SK-N-SH treated with all-trans-retinoic acid at 6 μM for 48 hours (cell line): ENCODE results near the gene AMTN.
"Not testable (repeated sequence)": the region's sequence is repeated elsewhere in the genome, so short reads cannot be mapped to it uniquely, and the experiment has no call there.

ENCODE experiments used
- ARNTL ChIP-seq: fragments of 450-650 bp; formaldehyde crosslinking; IDR thresholded peaks from 2 replicates; pipeline ENCODE4 v1.5.0; 2020; ENCODE audit warnings: low read depth, mild to moderate bottlenecking, moderate library complexity, borderline replicate concordance
- BACH2 ChIP-seq: fragments of 250-450 bp; sonication (Bioruptor Pico); IDR thresholded peaks from 2 replicates; pipeline ENCODE4 v1.9.0; 2021; ENCODE audit warnings: mild to moderate bottlenecking, borderline replicate concordance
- CSDC2 ChIP-seq: fragments of 250-450 bp; sonication (Bioruptor Pico); IDR thresholded peaks from 2 replicates; pipeline ENCODE4 v1.5.0; 2020; ENCODE audit warnings: mild to moderate bottlenecking, moderate library complexity
- GLIS3 ChIP-seq: fragments of 250-450 bp; sonication (Bioruptor Pico); IDR thresholded peaks from 2 replicates; pipeline ENCODE4 v1.5.0; 2020; ENCODE audit warnings: mild to moderate bottlenecking, moderate library complexity
- OSR1 ChIP-seq: fragments of 250-450 bp; sonication (Bioruptor Pico); IDR thresholded peaks from 2 replicates; pipeline ENCODE4 v1.8.0; 2022; ENCODE audit warnings: moderate library complexity, mild to moderate bottlenecking, inconsistent platforms
- PATZ1 ChIP-seq: fragments of 250-450 bp; sonication (Bioruptor Pico); IDR thresholded peaks from 2 replicates; pipeline ENCODE4 v1.8.0; 2020; ENCODE audit warnings: mild to moderate bottlenecking, moderate library complexity, borderline replicate concordance
- POU6F1 ChIP-seq: fragments of 250-450 bp; sonication (Bioruptor Pico); IDR thresholded peaks from 2 replicates; pipeline ENCODE4 v1.8.0; 2021; ENCODE audit warnings: low read depth, mild to moderate bottlenecking, moderate library complexity, borderline replicate concordance
- PPARA ChIP-seq: fragments of 250-450 bp; sonication (Bioruptor Pico); IDR thresholded peaks from 2 replicates; pipeline ENCODE4 v1.5.0; 2020; ENCODE audit warnings: mild to moderate bottlenecking, borderline replicate concordance
- RARB ChIP-seq: fragments of 250-450 bp; sonication (Bioruptor Pico); IDR thresholded peaks from 2 replicates; pipeline ENCODE4 v1.8.0; 2021; ENCODE audit warnings: mild to moderate bottlenecking, moderate library complexity
- SNAI2 ChIP-seq: fragments of 250-450 bp; sonication (Bioruptor Pico); IDR thresholded peaks from 2 replicates; pipeline ENCODE4 v1.5.0; 2020; ENCODE audit warnings: mild to moderate bottlenecking, moderate library complexity
- ZFP3 ChIP-seq: fragments of 250-450 bp; sonication (Bioruptor Pico); IDR thresholded peaks from 2 replicates; pipeline ENCODE4 v1.5.0; 2020; ENCODE audit warnings: mild to moderate bottlenecking, moderate library complexity
- ZFP30 ChIP-seq: fragments of 450-650 bp; formaldehyde crosslinking; IDR thresholded peaks from 2 replicates; pipeline ENCODE4 v1.5.0; 2022; ENCODE audit warnings: mild to moderate bottlenecking, moderate library complexity
- ZNF70 ChIP-seq: fragments of 450-650 bp; formaldehyde crosslinking; IDR thresholded peaks from 2 replicates; pipeline ENCODE4 v1.5.0; 2020; ENCODE audit warnings: mild to moderate bottlenecking, moderate library complexity
- ZNF8 ChIP-seq: fragments of 450-650 bp; formaldehyde crosslinking; IDR thresholded peaks from 2 replicates; pipeline ENCODE4 v1.5.0; 2020; ENCODE audit warnings: mild to moderate bottlenecking, moderate library complexity

GRCh38 chr4:70501838-70502237, 16.5 kb upstream of the AMTN start:
- not testable (repeated sequence) for TF ChIP-seq BACH2 (CRISPR knock-in tag); ZNF8; RARB; ARNTL (CRISPR knock-in tag); GLIS3 (CRISPR knock-in tag); ZNF70 (CRISPR knock-in tag); POU6F1 (CRISPR knock-in tag); ZFP3 (CRISPR knock-in tag); OSR1 (CRISPR knock-in tag); ZFP30 (CRISPR knock-in tag); SNAI2 (CRISPR knock-in tag); CSDC2 (CRISPR knock-in tag); PPARA (CRISPR knock-in tag); PATZ1 (CRISPR knock-in tag)
